Breast epithelium (tissue), 4 donors: Measurements from ENCODE around the gene RCOR3. TPM values are rescaled to one million over a fixed set of nuclear protein-coding genes. Genes with fewer than 3 reads are reported as not detected.

Source experiments
- DNase-seq, 2 donors: peaks; one replicate each; pipeline ENCODE4 v3.0.0-alpha.2; 2019; ENCODE audit warnings: low spot score in 2 of 2
- H3K27ac ChIP-seq, 2 donors: fragments of 200-600 bp; sonication (generic) in 1 of 2; one replicate each; pipeline ENCODE4 v1.5.1; 2016 to 2019; ENCODE audit warnings: mild to moderate bottlenecking in 1 of 2
- H3K27me3 ChIP-seq, 2 donors: fragments of 200-600 bp; sonication (generic) in 1 of 2; one replicate each; pipeline versions ENCODE4 v1.5.1 to v1.6.0; 2017 to 2019; ENCODE audit warnings: control low read depth in 1 of 2, mild to moderate bottlenecking in 1 of 2
- H3K36me3 ChIP-seq: fragments of 200-600 bp; one replicate; pipeline ENCODE4 v1.5.1; 2019
- H3K4me1 ChIP-seq, 2 donors: fragments of 200-600 bp; sonication (generic); one replicate each; pipeline ENCODE4 v1.5.1; 2016 to 2019; ENCODE audit warnings: control low read depth in 1 of 2
- H3K4me3 ChIP-seq, 3 donors: fragments of 200-600 bp; sonication (generic); 1 replicate in 2 of 3; 2 replicates in 1 of 3; pipeline ENCODE4 v1.5.1; 2016 to 2019; ENCODE audit warnings: mild to moderate bottlenecking in 3 of 3, moderate library complexity in 2 of 3
- H3K9me3 ChIP-seq, 2 donors: fragments of 200-600 bp; sonication (generic) in 1 of 2; one replicate each; pipeline ENCODE4 v1.5.1; 2016 to 2019; ENCODE audit warnings: control low read depth in 1 of 2
- POLR2A ChIP-seq: fragments of 450-650 bp; IDR thresholded peaks from one replicate; pipeline ENCODE4 v1.6.1; 2016; ENCODE audit warnings: antibody characterized with exemption, mild to moderate bottlenecking, moderate library complexity
- POLR2AphosphoS5 ChIP-seq, 3 donors: sonication (generic); formaldehyde crosslinking; IDR thresholded peaks; one replicate each; pipeline ENCODE4 v1.6.1; 2017; ENCODE audit warnings: antibody characterized with exemption in 3 of 3
- intact Hi-C: fragments of 100-400 bp; cut with DNase I; formaldehyde crosslinking; loops from one replicate; pipeline ENCODE4 v1.15.1; 2023; ENCODE audit warnings: low total_unique reads
- total RNA-seq, 3 donors: library from RNA; depleted of rRNA; stranded (reverse); fragments of >200 nt; gene quantifications; one replicate each; pipeline ENCODE4 v1.1.0, GENCODE V29; 2016
- TF ChIP-seq, protein P1 (sequence below), 3 donors: fragments of 450-650 bp; IDR thresholded peaks; one replicate each; pipeline ENCODE4 v1.5.1; 2016 to 2017; ENCODE audit warnings: antibody characterized with exemption in 3 of 3, mild to moderate bottlenecking in 3 of 3, moderate library complexity in 3 of 3

Gene RCOR3
- total RNA-seq, 3 donors from 2014 or later, result 45.9 to 107 (median 62.6) TPM

- Histone ChIP-seq H3K9me3 (no peaks in the 10 kb centered on the region), H3K4me3 (no peak overlapping the region), H3K36me3 (no peaks in the 10 kb centered on the region), H3K27ac (peak overlapping the region; percentile 52 to 73), H3K27me3 (no peaks in the 10 kb centered on the region), H3K4me1 (peaks cover 4% of the 10 kb centered on the region in 2 donors)
- no peak for TF ChIP-seq POLR2AphosphoS5 (IDR thresholded peaks at IDR 0.05)
- TF ChIP-seq, protein P1, sequence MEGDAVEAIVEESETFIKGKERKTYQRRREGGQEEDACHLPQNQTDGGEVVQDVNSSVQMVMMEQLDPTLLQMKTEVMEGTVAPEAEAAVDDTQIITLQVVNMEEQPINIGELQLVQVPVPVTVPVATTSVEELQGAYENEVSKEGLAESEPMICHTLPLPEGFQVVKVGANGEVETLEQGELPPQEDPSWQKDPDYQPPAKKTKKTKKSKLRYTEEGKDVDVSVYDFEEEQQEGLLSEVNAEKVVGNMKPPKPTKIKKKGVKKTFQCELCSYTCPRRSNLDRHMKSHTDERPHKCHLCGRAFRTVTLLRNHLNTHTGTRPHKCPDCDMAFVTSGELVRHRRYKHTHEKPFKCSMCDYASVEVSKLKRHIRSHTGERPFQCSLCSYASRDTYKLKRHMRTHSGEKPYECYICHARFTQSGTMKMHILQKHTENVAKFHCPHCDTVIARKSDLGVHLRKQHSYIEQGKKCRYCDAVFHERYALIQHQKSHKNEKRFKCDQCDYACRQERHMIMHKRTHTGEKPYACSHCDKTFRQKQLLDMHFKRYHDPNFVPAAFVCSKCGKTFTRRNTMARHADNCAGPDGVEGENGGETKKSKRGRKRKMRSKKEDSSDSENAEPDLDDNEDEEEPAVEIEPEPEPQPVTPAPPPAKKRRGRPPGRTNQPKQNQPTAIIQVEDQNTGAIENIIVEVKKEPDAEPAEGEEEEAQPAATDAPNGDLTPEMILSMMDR (IDR thresholded peaks at IDR 0.05), result no peak
- no peak for TF ChIP-seq POLR2A
- intact Hi-C loops, result no loop called here
- DNase-seq, result no peak
These were observed 72.0 kb downstream of the RCOR3 start for GRCh38 chr1:211331011-211331709.

- intact Hi-C loops, result no loop called here
- DNase-seq, result no peak
- Histone ChIP-seq H3K9me3 (no peaks in the 10 kb centered on the region), H3K4me1 (peaks cover 4% of the 10 kb centered on the region in 2 donors), H3K27me3 (no peaks in the 10 kb centered on the region), H3K27ac (peak overlapping the region; percentile 52 to 73), H3K36me3 (no peaks in the 10 kb centered on the region), H3K4me3 (no peak overlapping the region)
- TF ChIP-seq, protein P1 (IDR thresholded peaks at IDR 0.05), result no peak
- TF ChIP-seq POLR2AphosphoS5 (IDR thresholded peaks at IDR 0.05) (no peak), POLR2A (no peak)
These were observed 73.0 kb downstream of the RCOR3 start for GRCh38 chr1:211332036-211332616.

GRCh38 chr1:211332830-211333229 lies 73.7 kb downstream of the RCOR3 start:
- intact Hi-C loops, result no loop called here
- TF ChIP-seq, protein P1 (IDR thresholded peaks at IDR 0.05), result no peak
- no peak for TF ChIP-seq POLR2A

GRCh38 chr1:211333906-211334305 lies 74.7 kb downstream of the RCOR3 start:
- H3K36me3 ChIP-seq, result no peaks in the 10 kb centered on the region
- no peaks in the 10 kb centered on the region for H3K9me3 ChIP-seq
- H3K27me3 ChIP-seq, result no peaks in the 10 kb centered on the region
- intact Hi-C loops, result no loop called here
- TF ChIP-seq, protein P1 (IDR thresholded peaks at IDR 0.05), result no peak
- TF ChIP-seq POLR2AphosphoS5 (IDR thresholded peaks at IDR 0.05) (no peak), POLR2A (no peak)
- peaks cover 4% of the 10 kb centered on the region in 2 donors for H3K4me1 ChIP-seq
- no peak overlapping the region for H3K4me3 ChIP-seq
- no peak for DNase-seq
- H3K27ac ChIP-seq, result no peak overlapping the region

More at GRCh38 chr1:211332830-211333229, 73.7 kb downstream of the RCOR3 start:
- Histone ChIP-seq H3K4me3 (no peak overlapping the region), H3K4me1 (peaks cover 4% of the 10 kb centered on the region in 2 donors), H3K9me3 (no peaks in the 10 kb centered on the region), H3K36me3 (no peaks in the 10 kb centered on the region), H3K27ac (no peak overlapping the region), H3K27me3 (no peaks in the 10 kb centered on the region)
- DNase-seq, result no peak

GRCh38 chr1:211334986-211335385 lies 75.8 kb downstream of the RCOR3 start:
- intact Hi-C loops, result no loop called here
- no peak for TF ChIP-seq POLR2A
- TF ChIP-seq, protein P1 (IDR thresholded peaks at IDR 0.05), result no peak
- no peak for TF ChIP-seq POLR2AphosphoS5 (IDR thresholded peaks at IDR 0.05)
- Histone ChIP-seq H3K4me1 (peaks cover 4% of the 10 kb centered on the region in 2 donors), H3K27ac (peak overlapping the region in 1 of 2 donors; percentile 50), H3K9me3 (no peaks in the 10 kb centered on the region), H3K36me3 (no peaks in the 10 kb centered on the region), H3K27me3 (no peaks in the 10 kb centered on the region), H3K4me3 (no peak overlapping the region)
- DNase-seq, result no peak
